AG09319 (cell line): ENCODE data around the gene TRABD2B.

Source experiments
- DNase-seq: peaks from one replicate; pipeline ENCODE4 v3.0.0-alpha.2; 2010; ENCODE audit warnings: low read depth; ENCODE audit errors: extremely low read depth
- CTCF ChIP-seq: IDR thresholded peaks from 2 replicates; pipeline ENCODE4 v1.5.1; 2011; ENCODE audit warnings: low read depth, mild to moderate bottlenecking, inconsistent platforms, low read length, moderate library complexity

TRABD2B gene

GRCh38 chr1:47765236-47765635 is 231.9 kb downstream of the TRABD2B start:
- DNase-seq = no peak
- TF ChIP-seq CTCF = no peak

GRCh38 chr1:47764461-47765046 is 232.6 kb downstream of the TRABD2B start:
- DNase-seq = no peak
- TF ChIP-seq CTCF = no peak

DNA sequence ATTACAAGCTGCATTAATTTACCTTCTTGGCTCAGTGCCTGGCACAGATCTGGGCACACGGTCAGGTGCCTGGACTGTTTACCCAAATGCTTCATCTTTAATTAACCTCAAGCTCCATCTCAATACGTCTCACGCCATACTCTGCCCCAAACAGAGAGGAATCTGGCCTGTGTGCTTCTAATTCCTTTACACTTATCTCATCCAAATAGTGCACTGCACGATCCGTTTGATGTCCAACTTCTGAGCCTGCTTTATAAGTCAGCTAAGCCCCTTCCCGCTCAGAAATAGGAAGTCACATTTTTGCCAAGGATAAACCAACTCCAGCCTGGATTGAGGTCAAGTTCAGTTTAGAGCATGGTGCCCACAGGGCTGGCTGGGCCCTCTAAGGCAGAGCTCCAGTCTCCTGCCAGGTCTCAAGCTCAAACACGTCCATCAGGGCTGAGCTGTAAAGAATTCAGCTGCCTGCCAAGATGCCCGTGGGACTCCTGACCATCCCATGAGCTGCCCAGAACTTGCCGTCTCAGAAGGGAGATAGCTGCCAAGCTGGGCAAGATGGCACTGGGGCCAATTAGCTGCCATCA is 233.5 kb downstream of the TRABD2B start:
- TF ChIP-seq CTCF = no peak
- DNase-seq = peak; percentile 20

- no peak for TF ChIP-seq CTCF
- DNase-seq = no peak
These were observed 235.2 kb downstream of the TRABD2B start for GRCh38 chr1:47761974-47762373.

DNA sequence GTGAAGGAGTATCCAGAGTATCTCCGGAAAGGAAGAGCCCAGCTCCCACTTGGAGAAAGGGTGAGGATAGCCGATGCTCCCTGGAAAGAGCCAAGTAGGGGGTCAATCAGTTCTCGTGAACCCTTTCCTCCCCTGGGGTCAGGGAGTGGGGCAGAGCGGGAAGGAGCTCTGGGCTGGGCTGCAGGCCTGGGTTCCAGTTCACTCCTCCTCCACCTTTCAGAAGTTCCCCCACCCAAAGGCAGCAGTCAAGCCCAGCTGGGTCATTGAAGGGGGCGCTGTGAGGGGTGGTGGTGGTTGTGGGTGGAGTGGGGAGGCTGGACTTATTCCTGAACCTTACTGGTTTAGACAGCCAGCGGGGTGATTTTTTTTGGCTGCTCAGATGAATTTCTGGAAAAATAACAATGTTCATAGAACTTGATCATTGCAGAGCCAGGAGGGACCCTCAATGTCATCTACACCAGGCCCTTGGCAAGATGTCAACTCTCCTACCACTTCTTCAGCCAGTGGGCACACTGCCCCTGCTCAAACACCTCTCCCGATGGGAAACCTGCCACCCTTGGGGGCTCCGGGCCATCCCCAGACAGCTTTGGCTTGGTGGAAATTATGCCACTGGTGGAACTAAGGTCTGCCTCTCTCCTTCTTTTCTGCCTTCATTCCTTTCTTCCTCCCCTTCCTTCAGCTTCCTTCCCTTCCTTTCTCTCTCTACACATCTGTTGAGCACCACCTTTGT is 235.8 kb downstream of the TRABD2B start:
- no peak for TF ChIP-seq CTCF
- no peak for DNase-seq

GRCh38 chr1:47759936-47760629 is 237.1 kb downstream of the TRABD2B start:
- no peak for DNase-seq
- TF ChIP-seq CTCF = no peak
